ENCODE measurements around the gene SPSB3. TPM values are rescaled to one million over a fixed set of nuclear protein-coding genes. Genes with fewer than 3 reads are reported as not detected.

The SPSB3 gene
- polyA plus RNA-seq, 4 donors, result 41.3 to 197 (median 97.4) TPM

GRCh38 chr16:1731603-1732002 is 50.8 kb downstream of the SPSB3 start:
- DNase-seq, result no peak
- H3K27ac ChIP-seq (ENCODE audit: low read depth in 1 of 3, low read length in 2 of 3), result no peak overlapping the region
- no peak for FAIRE-seq
- H3K4me1 ChIP-seq (ENCODE audit: control insufficient read depth in 3 of 3, insufficient read depth in 2 of 3, low read depth in 1 of 3, low read length in 2 of 3), result no peaks in the 10 kb centered on the region
- no peaks in the 10 kb centered on the region for H3K27me3 ChIP-seq (ENCODE audit: control insufficient read depth in 3 of 3, insufficient read depth in 3 of 3, low read length in 3 of 3)
- peaks cover 9 to 83% (median 26%) of the 10 kb centered on the region in 3 donors for H3K36me3 ChIP-seq (ENCODE audit: control insufficient read depth in 3 of 3, insufficient read depth in 2 of 3, low read depth in 1 of 3, low read length in 3 of 3)
- 75 to 79% (median 78%) methylated on average over 7 of the region's 7 CpGs for WGBS, 3 donors
- H3K9me3 ChIP-seq (ENCODE audit: control insufficient read depth in 2 of 2, insufficient read depth in 1 of 2, low read depth in 1 of 2, low read length in 1 of 2), result no peaks in the 10 kb centered on the region
- H3K4me3 ChIP-seq (ENCODE audit: low read depth in 1 of 3, low read length in 3 of 3), result no peak overlapping the region

- no peak for FAIRE-seq
- whole genome bisulfite sequencing, 3 donors, result 93 to 99% (median 96%) methylated on average over 7 of the region's 7 CpGs
These were observed 51.3 kb downstream of the SPSB3 start for GRCh38 chr16:1731073-1731472.

GRCh38 chr16:1729445-1729844 is 52.9 kb downstream of the SPSB3 start:
- 96 to 97% (median 97%) methylated on average over 35 of the region's 35 CpGs for WGBS, 3 donors

More at GRCh38 chr16:1731073-1731472, 51.3 kb downstream of the SPSB3 start:
- H3K9me3 ChIP-seq (ENCODE audit: control insufficient read depth in 2 of 2, insufficient read depth in 1 of 2, low read depth in 1 of 2, low read length in 1 of 2), result no peaks in the 10 kb centered on the region
- peaks cover 10 to 88% (median 26%) of the 10 kb centered on the region in 3 donors for H3K36me3 ChIP-seq (ENCODE audit: control insufficient read depth in 3 of 3, insufficient read depth in 2 of 3, low read depth in 1 of 3, low read length in 3 of 3)
- no peak overlapping the region for H3K27ac ChIP-seq (ENCODE audit: low read depth in 1 of 3, low read length in 2 of 3)
- no peaks in the 10 kb centered on the region for H3K27me3 ChIP-seq (ENCODE audit: control insufficient read depth in 3 of 3, insufficient read depth in 3 of 3, low read length in 3 of 3)
- no peak for DNase-seq
- no peaks in the 10 kb centered on the region for H3K4me1 ChIP-seq (ENCODE audit: control insufficient read depth in 3 of 3, insufficient read depth in 2 of 3, low read depth in 1 of 3, low read length in 2 of 3)
- no peak overlapping the region for H3K4me3 ChIP-seq (ENCODE audit: low read depth in 1 of 3, low read length in 3 of 3)

GRCh38 chr16:1729026-1729425 is 53.3 kb downstream of the SPSB3 start:
- Histone ChIP-seq H3K36me3 (ENCODE audit: control insufficient read depth in 3 of 3, insufficient read depth in 2 of 3, low read depth in 1 of 3, low read length in 3 of 3) (peaks cover 10 to 89% (median 24%) of the 10 kb centered on the region in 3 donors), H3K27me3 (ENCODE audit: control insufficient read depth in 3 of 3, insufficient read depth in 3 of 3, low read length in 3 of 3) (no peaks in the 10 kb centered on the region), H3K27ac (ENCODE audit: low read depth in 1 of 3, low read length in 2 of 3) (no peak overlapping the region), H3K4me3 (ENCODE audit: low read depth in 1 of 3, low read length in 3 of 3) (no peak overlapping the region), H3K9me3 (ENCODE audit: control insufficient read depth in 2 of 2, insufficient read depth in 1 of 2, low read depth in 1 of 2, low read length in 1 of 2) (no peaks in the 10 kb centered on the region), H3K4me1 (ENCODE audit: control insufficient read depth in 3 of 3, insufficient read depth in 2 of 3, low read depth in 1 of 3, low read length in 2 of 3) (no peaks in the 10 kb centered on the region)
- DNase-seq (no peak), FAIRE-seq (no peak)
- 97 to 99% (median 98%) methylated on average over 18 of the region's 18 CpGs for WGBS, 3 donors

More at GRCh38 chr16:1729445-1729844, 52.9 kb downstream of the SPSB3 start:
- Histone ChIP-seq H3K36me3 (ENCODE audit: control insufficient read depth in 3 of 3, insufficient read depth in 2 of 3, low read depth in 1 of 3, low read length in 3 of 3) (peaks cover 10 to 89% (median 26%) of the 10 kb centered on the region in 3 donors), H3K27ac (ENCODE audit: low read depth in 1 of 3, low read length in 2 of 3) (no peak overlapping the region), H3K4me1 (ENCODE audit: control insufficient read depth in 3 of 3, insufficient read depth in 2 of 3, low read depth in 1 of 3, low read length in 2 of 3) (no peaks in the 10 kb centered on the region), H3K9me3 (ENCODE audit: control insufficient read depth in 2 of 2, insufficient read depth in 1 of 2, low read depth in 1 of 2, low read length in 1 of 2) (no peaks in the 10 kb centered on the region), H3K27me3 (ENCODE audit: control insufficient read depth in 3 of 3, insufficient read depth in 3 of 3, low read length in 3 of 3) (no peaks in the 10 kb centered on the region), H3K4me3 (ENCODE audit: low read depth in 1 of 3, low read length in 3 of 3) (no peak overlapping the region)
- DNase-seq (no peak), FAIRE-seq (no peak)

GRCh38 chr16:1727651-1728624 is 54.4 kb downstream of the SPSB3 start:
- Histone ChIP-seq H3K27ac (ENCODE audit: low read depth in 1 of 3, low read length in 2 of 3) (no peak overlapping the region), H3K9me3 (ENCODE audit: control insufficient read depth in 2 of 2, insufficient read depth in 1 of 2, low read depth in 1 of 2, low read length in 1 of 2) (no peaks in the 10 kb centered on the region), H3K4me3 (ENCODE audit: low read depth in 1 of 3, low read length in 3 of 3) (no peak overlapping the region), H3K27me3 (ENCODE audit: control insufficient read depth in 3 of 3, insufficient read depth in 3 of 3, low read length in 3 of 3) (no peaks in the 10 kb centered on the region), H3K36me3 (ENCODE audit: control insufficient read depth in 3 of 3, insufficient read depth in 2 of 3, low read depth in 1 of 3, low read length in 3 of 3) (peaks cover 10 to 80% (median 22%) of the 10 kb centered on the region in 3 donors), H3K4me1 (ENCODE audit: control insufficient read depth in 3 of 3, insufficient read depth in 2 of 3, low read depth in 1 of 3, low read length in 2 of 3) (no peaks in the 10 kb centered on the region)
- FAIRE-seq (no peak), DNase-seq (no peak)
- 93 to 94% (median 93%) methylated on average over 37 of the region's 37 CpGs for WGBS, 3 donors

Other genes starting within 250 kb of the SPSB3 start
- gene TMEM204, start 248.9 kb downstream of the SPSB3 start, polyA plus RNA-seq, result 10 to 100 TPM in 1 of 4 donors, 1 to 10 TPM in 3; 1.6 to 23.8 (median 7.0) TPM
- gene IFT140, start 170.5 kb downstream of the SPSB3 start, polyA plus RNA-seq, result 10 to 100 TPM in 1 of 4 donors, 1 to 10 TPM in 3; 2.2 to 13.2 (median 4.8) TPM
- gene CRAMP1, start 170.2 kb downstream of the SPSB3 start, polyA plus RNA-seq, result 10 to 100 TPM in 1 of 4 donors, 1 to 10 TPM in 3; 2.4 to 18.3 (median 8.3) TPM
- 10 to 100 TPM; 17.0 to 52.4 (median 36.3) TPM for gene JPT2, start 104.3 kb downstream of the SPSB3 start, polyA plus RNA-seq
- gene MAPK8IP3, start 76.4 kb downstream of the SPSB3 start, polyA plus RNA-seq, result 10 to 100 TPM; 26.2 to 60.1 (median 39.6) TPM
- gene NME3, start 11.0 kb downstream of the SPSB3 start, polyA plus RNA-seq, result 100 to 1,000 TPM in 2 of 4 donors, 10 to 100 TPM in 2; 61.2 to 293 (median 153) TPM
- gene EME2, start 9.8 kb downstream of the SPSB3 start, polyA plus RNA-seq, result 10 to 100 TPM in 2 of 4 donors, 1 to 10 TPM in 2; 6.8 to 16.1 (median 9.6) TPM
- 100 to 1,000 TPM in 3 of 4 donors, 10 to 100 TPM in 1; 88.9 to 199 (median 172) TPM for gene MRPS34, start 9.4 kb downstream of the SPSB3 start, polyA plus RNA-seq
- gene NUBP2, start 389 bp upstream of the SPSB3 start, polyA plus RNA-seq, result 10 to 100 TPM; 38.6 to 70.7 (median 61.8) TPM
- 10 to 100 TPM in 1 of 4 donors, under 1 TPM in 3; 0.16 to 17.0 (median 0.38) TPM for gene IGFALS, start 11.1 kb upstream of the SPSB3 start, polyA plus RNA-seq
- 100 to 1,000 TPM in 2 of 4 donors, 10 to 100 TPM in 2; 49.4 to 167 (median 102) TPM for gene HAGH, start 44.3 kb upstream of the SPSB3 start, polyA plus RNA-seq
- 100 to 1,000 TPM in 1 of 4 donors, 10 to 100 TPM in 3; 55.1 to 181 (median 76.7) TPM for gene FAHD1, start 44.6 kb upstream of the SPSB3 start, polyA plus RNA-seq
- under 1 TPM in 2 of 4 donors, not detected in 2; 0.34 to 0.38 TPM for gene MEIOB, start 89.6 kb upstream of the SPSB3 start, polyA plus RNA-seq
- under 1 TPM in 1 of 4 donors, not detected in 3; 0.04 TPM for gene HS3ST6, start 135.8 kb upstream of the SPSB3 start, polyA plus RNA-seq
- 100 to 1,000 TPM in 1 of 4 donors, 10 to 100 TPM in 3; 50.6 to 105 (median 62.0) TPM for gene MSRB1, start 160.6 kb upstream of the SPSB3 start, polyA plus RNA-seq
- 1 to 10 TPM in 1 of 4 donors, under 1 TPM in 2, not detected in 1; 0.38 to 1.1 (median 0.67) TPM for gene RPL3L, start 172.1 kb upstream of the SPSB3 start, polyA plus RNA-seq
- 100 to 1,000 TPM; 132 to 544 (median 376) TPM for gene NDUFB10, start 177.0 kb upstream of the SPSB3 start, polyA plus RNA-seq
- gene RPS2, start 182.3 kb upstream of the SPSB3 start, polyA plus RNA-seq, result 1,000 to 10,000 TPM; 1,075 to 4,112 (median 2,558) TPM
- gene RNF151, start 184.3 kb upstream of the SPSB3 start, polyA plus RNA-seq, result under 1 TPM in 2 of 4 donors, not detected in 2; 0.09 to 0.18 TPM
- 10 to 100 TPM; 34.1 to 49.7 (median 45.6) TPM for gene TBL3, start 189.5 kb upstream of the SPSB3 start, polyA plus RNA-seq
- 10 to 100 TPM in 2 of 4 donors, 1 to 10 TPM in 2; 3.1 to 30.5 (median 10.8) TPM for gene NOXO1, start 198.9 kb upstream of the SPSB3 start, polyA plus RNA-seq
- 100 to 1,000 TPM in 2 of 4 donors, 10 to 100 TPM in 2; 50.4 to 261 (median 94.7) TPM for gene GFER, start 201.6 kb upstream of the SPSB3 start, polyA plus RNA-seq
- 1 to 10 TPM in 2 of 4 donors, under 1 TPM in 2; 0.45 to 5.4 (median 0.92) TPM for gene SYNGR3, start 207.4 kb upstream of the SPSB3 start, polyA plus RNA-seq
- 10 to 100 TPM; 26.7 to 51.9 (median 29.7) TPM for gene ZNF598, start 227.2 kb upstream of the SPSB3 start, polyA plus RNA-seq
- 1 to 10 TPM in 1 of 4 donors, under 1 TPM in 2, not detected in 1; 0.48 to 9.0 (median 0.81) TPM for gene NPW, start 237.2 kb upstream of the SPSB3 start, polyA plus RNA-seq
- 10 to 100 TPM; 15.7 to 76.1 (median 42.9) TPM for gene NHERF2, start 244.3 kb upstream of the SPSB3 start, polyA plus RNA-seq